Heart right ventricle (tissue), 16 donors: ENCODE measurements around the gene GRIN2A. TPM values are rescaled to one million over a fixed set of nuclear protein-coding genes. Genes with fewer than 3 reads are reported as not detected.

Experiments
- ATAC-seq, 8 donors: fragments of 200-7000 bp; cut with Tn5 transposase; one replicate each; pipeline ENCODE4 v1.9.1; 2020; ENCODE audit warnings: mild to moderate bottlenecking in 8 of 8, moderate library complexity in 8 of 8, moderate number of reproducible peaks in 1 of 8
- DNase-seq, 2 donors: peaks; one replicate each; pipeline ENCODE4 v3.0.0-alpha.2; 2020
- H3K27ac ChIP-seq, 10 donors: fragments of 200-600 bp; sonication (generic) in 2 of 10; one replicate each; pipeline versions ENCODE4 v1.5.0 to v1.8.0; 2020 to 2022; ENCODE audit warnings: mild to moderate bottlenecking in 3 of 10
- H3K27me3 ChIP-seq, 7 donors: fragments of 200-600 bp; one replicate each; pipeline ENCODE4 v1.8.0; 2021 to 2022; ENCODE audit warnings: mild to moderate bottlenecking in 2 of 7
- H3K36me3 ChIP-seq, 9 donors: fragments of 200-600 bp; sonication (generic) in 1 of 9; one replicate each; pipeline versions ENCODE4 v1.5.0 to v1.8.0; 2020 to 2022; ENCODE audit warnings: mild to moderate bottlenecking in 2 of 9
- H3K4me1 ChIP-seq, 9 donors: fragments of 200-600 bp; sonication (generic) in 1 of 9; one replicate each; pipeline versions ENCODE4 v1.5.0 to v1.8.0; 2020 to 2022; ENCODE audit warnings: mild to moderate bottlenecking in 4 of 9
- H3K4me3 ChIP-seq, 10 donors: fragments of 200-600 bp; sonication (generic) in 2 of 10; one replicate each; pipeline versions ENCODE4 v1.5.0 to v1.8.0; 2020 to 2022; ENCODE audit warnings: mild to moderate bottlenecking in 7 of 10, moderate library complexity in 2 of 10
- H3K9me3 ChIP-seq, 11 donors: fragments of 200-600 bp in 10 of 11; sonication (generic) in 2 of 11; one replicate each; pipeline versions ENCODE4 v1.5.0 to v1.8.0; 2013 to 2022; ENCODE audit warnings: mild to moderate bottlenecking in 2 of 11, control low read depth in 1 of 11, moderate library complexity in 1 of 11
- CTCF ChIP-seq, 9 donors: fragments of 200-600 bp; sonication (generic) in 2 of 9; IDR thresholded peaks; one replicate each; pipeline versions ENCODE4 v1.5.0 to v1.8.0; 2021 to 2022; ENCODE audit warnings: antibody characterized with exemption in 9 of 9, mild to moderate bottlenecking in 5 of 9, moderate library complexity in 1 of 9
- WGBS, 2 donors: extraction: QIAGEN DNeasy Blood & Tissue Kit; methylation state at CpG; one replicate each; pipeline ENCODE4 v1.1.7; 2013; ENCODE audit warnings: inconsistent platforms in 1 of 2; 5-methylcytosine and 5-hydroxymethylcytosine counted together
- intact Hi-C, 10 donors: fragments of 100-400 bp; cut with DNase I; formaldehyde crosslinking; loops; one replicate each; pipeline versions ENCODE4 v1.11.1 to v1.14.2; 2022
- polyA plus RNA-seq, 2 donors: library from polyadenylated mRNA; stranded (reverse); fragments of 200-250 nt; gene quantifications; one replicate each; pipeline ENCODE4 v1.2.3, GENCODE V29; 2013
- total RNA-seq, 10 donors: library from RNA; stranded (reverse); fragmentation: NEBNext Ultra II Directional in 3 of 10; extraction: Animal tissue kit (Norgen Biotek cat#: 25700) in 3 of 10; gene quantifications; one replicate each; pipeline versions ENCODE4 v1.2.1 to v1.2.4, GENCODE V29; 2021 to 2023
- donor health status: Arrhythmogenic right ventricular cardiomyopathy.
- donor health status: ischemic (EF 13 %, LVEDD 7.1; RV severe dilation, severe dysfunction).
- donor health status: healthy with polysubstance abuse.
- donor health status: DM: no; HTN: yes; CAD: no.
- donor health status: DM: no; HTN: no; CAD: no.
- donor health status: ischemic (EF 25% LVEDD 6.9; RV normal size, moderate dysfunction).
- donor health status: ischemic (EF 25% LVEDD 5.7; RV mildly dilated, moderate dysfunction).
- donor health status: healthy.
- donor health status: DM: yes; HTN: yes; CAD: no.
- donor health status: Ischemic cardiomyopathy.
- donor health status: ischemic (EF 35%, LVEDD 5.7; RV mildly dilated, moderate dysfunction).
- donor health status: nonischemic (EF 11% LVEDD 7.7; RV severe dilation, severe dysfunction).
- donor health status: DM: yes; HTN: yes; CAD: no.
- donor health status: PGD.
- donor health status: ischemic (EF 29% LVEDD 5.4; RV normal size, mild dysfunction).
- donor health status: nonischemic (EF 23%, LVEDD 6.1; RV moderate dilation, normal function).

The GRIN2A gene
- total and polyA plus RNA-seq, 12 donors: 0.01 to 11.7 (median 4.7) TPM

- ATAC-seq (no peak), DNase-seq (no peak)
- TF ChIP-seq CTCF (IDR thresholded peaks at IDR 0.05): no peak
- no peaks in the 10 kb centered on the region for H3K9me3 ChIP-seq
- peaks cover 0 to 31% (median 12%) of the 10 kb centered on the region in 7 donors for H3K27me3 ChIP-seq
- no peak overlapping the region for H3K4me3 ChIP-seq
- peaks cover 0 to 16% (median 0%) of the 10 kb centered on the region in 9 donors for H3K4me1 ChIP-seq
- H3K27ac ChIP-seq: no peak overlapping the region
- intact Hi-C loops: no loop called here
- WGBS, 2 donors: 93 to 94% methylated on average over 5 of the region's 5 CpGs
- no peaks in the 10 kb centered on the region for H3K36me3 ChIP-seq
These were observed 232.8 kb downstream of the GRIN2A start for GRCh38 chr16:9949396-9949795.

- no peaks in the 10 kb centered on the region for H3K9me3 ChIP-seq
- ATAC-seq (no peak), DNase-seq (no peak)
- peaks cover 0 to 31% (median 12%) of the 10 kb centered on the region in 7 donors for H3K27me3 ChIP-seq
- intact Hi-C loops: no loop called here
- no peak for TF ChIP-seq CTCF (IDR thresholded peaks at IDR 0.05)
- H3K36me3 ChIP-seq: no peaks in the 10 kb centered on the region
- H3K27ac ChIP-seq: no peak overlapping the region
- no peak overlapping the region for H3K4me3 ChIP-seq
- WGBS, 2 donors: 75% methylated on average over 4 of the region's 4 CpGs
- peaks cover 0 to 12% (median 0%) of the 10 kb centered on the region in 9 donors for H3K4me1 ChIP-seq
These were observed 233.3 kb downstream of the GRIN2A start for GRCh38 chr16:9948933-9949332.

- H3K27ac ChIP-seq: no peak overlapping the region
- 71% methylated on average over 3 of the region's 3 CpGs for WGBS, 2 donors
- intact Hi-C loops: no loop called here
- no peaks in the 10 kb centered on the region for H3K36me3 ChIP-seq
- DNase-seq: no peak
- no peaks in the 10 kb centered on the region for H3K9me3 ChIP-seq
- peak in 1 of 8 donors; percentile 47 for ATAC-seq
- peak in 6 of 9 donors; percentile 7 to 35 (median 20) for TF ChIP-seq CTCF (IDR thresholded peaks at IDR 0.05)
- H3K4me3 ChIP-seq: no peak overlapping the region
- H3K27me3 ChIP-seq: peaks cover 0 to 20% (median 3%) of the 10 kb centered on the region in 7 donors
- H3K4me1 ChIP-seq: peaks cover 0 to 6% (median 0%) of the 10 kb centered on the region in 9 donors
These were observed 236.1 kb downstream of the GRIN2A start for GRCh38 chr16:9946022-9946720.

GRCh38 chr16:9943121-9943520, 239.1 kb downstream of the GRIN2A start:
- no peak for ATAC-seq
- Histone ChIP-seq H3K27me3 (peaks cover 0 to 2% (median 0%) of the 10 kb centered on the region in 7 donors), H3K9me3 (no peaks in the 10 kb centered on the region), H3K27ac (no peak overlapping the region), H3K4me1 (peaks cover 0 to 6% (median 0%) of the 10 kb centered on the region in 9 donors), H3K36me3 (no peaks in the 10 kb centered on the region), H3K4me3 (no peak overlapping the region)
- intact Hi-C loops: no loop called here
- DNase-seq: no peak
- no peak for TF ChIP-seq CTCF (IDR thresholded peaks at IDR 0.05)
- 80 to 83% methylated on average over 5 of the region's 5 CpGs for WGBS, 2 donors
